GM10266 (cell line): ENCODE data around the gene EAPP.
"Not testable (repeated sequence)": the region's sequence is repeated elsewhere in the genome, so short reads cannot be mapped to it uniquely, and the experiment has no call there.

Experiments used
- DNase-seq: peaks from one replicate; pipeline ENCODE4 v3.0.0; 2012; ENCODE audit errors: extremely low spot score
- CTCF ChIP-seq: IDR thresholded peaks from 2 replicates; pipeline ENCODE4 v1.5.1; 2012; ENCODE audit warnings: mild to moderate bottlenecking, low read depth; ENCODE audit not compliant: control insufficient read depth, insufficient read depth; ENCODE audit errors: missing control alignments

The EAPP gene

GRCh38 chr14:34562776-34563150 lies 23.3 kb upstream of the EAPP start:
- DNase-seq = no peak
- no peak for TF ChIP-seq CTCF

DNA sequence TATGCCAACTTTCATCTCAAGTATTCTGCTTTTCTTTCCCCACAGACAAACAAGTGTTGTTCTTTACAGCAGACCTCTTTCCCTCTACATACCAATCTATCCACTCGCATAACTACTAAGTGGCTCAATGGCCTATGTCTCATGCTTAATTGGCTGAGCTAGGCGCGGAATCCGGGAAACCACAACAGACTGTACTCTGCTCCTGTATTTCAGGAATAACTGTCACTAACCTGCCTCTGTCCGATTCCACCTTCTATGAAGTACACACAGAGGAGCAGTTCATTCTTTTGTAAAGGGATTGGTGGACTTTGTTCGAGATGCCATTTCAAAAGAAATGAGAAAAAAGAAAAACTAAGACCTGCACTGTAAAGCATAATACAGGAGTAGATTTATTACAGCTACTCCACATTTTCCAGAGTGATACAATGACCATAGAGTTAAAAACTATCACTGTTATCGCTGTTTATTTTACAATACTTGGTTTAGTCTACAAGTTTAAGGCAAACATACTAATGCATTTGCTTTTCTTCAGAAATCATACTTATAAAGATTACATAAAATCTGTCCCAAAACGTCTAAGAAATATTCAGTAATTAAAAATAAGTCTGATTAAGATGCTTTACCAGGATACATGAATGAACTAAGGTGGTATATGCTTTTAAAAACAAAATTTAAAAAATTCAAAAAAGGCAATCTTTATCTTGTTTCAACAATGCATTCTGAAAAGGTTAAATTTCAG lies 22.7 kb upstream of the EAPP start:
- DNase-seq = not testable (repeated sequence)

DNA sequence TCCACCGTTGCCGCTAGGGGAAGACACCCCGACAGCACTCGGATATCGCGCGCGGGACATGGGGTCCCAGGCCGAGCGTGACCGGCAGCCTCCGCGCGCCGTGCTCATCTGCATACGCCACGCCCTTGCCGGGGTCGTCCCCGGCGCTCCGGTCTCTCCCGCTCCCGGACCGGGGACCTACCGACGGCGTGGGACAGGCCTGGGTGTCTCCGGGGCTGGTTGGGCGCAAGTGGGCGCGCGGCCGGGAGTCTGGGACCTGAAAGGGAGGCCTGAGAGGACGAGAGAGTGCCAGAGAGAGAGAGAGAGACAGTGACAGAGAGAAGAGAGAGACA lies 17.0 kb upstream of the EAPP start:
- not testable (repeated sequence) for DNase-seq

DNA sequence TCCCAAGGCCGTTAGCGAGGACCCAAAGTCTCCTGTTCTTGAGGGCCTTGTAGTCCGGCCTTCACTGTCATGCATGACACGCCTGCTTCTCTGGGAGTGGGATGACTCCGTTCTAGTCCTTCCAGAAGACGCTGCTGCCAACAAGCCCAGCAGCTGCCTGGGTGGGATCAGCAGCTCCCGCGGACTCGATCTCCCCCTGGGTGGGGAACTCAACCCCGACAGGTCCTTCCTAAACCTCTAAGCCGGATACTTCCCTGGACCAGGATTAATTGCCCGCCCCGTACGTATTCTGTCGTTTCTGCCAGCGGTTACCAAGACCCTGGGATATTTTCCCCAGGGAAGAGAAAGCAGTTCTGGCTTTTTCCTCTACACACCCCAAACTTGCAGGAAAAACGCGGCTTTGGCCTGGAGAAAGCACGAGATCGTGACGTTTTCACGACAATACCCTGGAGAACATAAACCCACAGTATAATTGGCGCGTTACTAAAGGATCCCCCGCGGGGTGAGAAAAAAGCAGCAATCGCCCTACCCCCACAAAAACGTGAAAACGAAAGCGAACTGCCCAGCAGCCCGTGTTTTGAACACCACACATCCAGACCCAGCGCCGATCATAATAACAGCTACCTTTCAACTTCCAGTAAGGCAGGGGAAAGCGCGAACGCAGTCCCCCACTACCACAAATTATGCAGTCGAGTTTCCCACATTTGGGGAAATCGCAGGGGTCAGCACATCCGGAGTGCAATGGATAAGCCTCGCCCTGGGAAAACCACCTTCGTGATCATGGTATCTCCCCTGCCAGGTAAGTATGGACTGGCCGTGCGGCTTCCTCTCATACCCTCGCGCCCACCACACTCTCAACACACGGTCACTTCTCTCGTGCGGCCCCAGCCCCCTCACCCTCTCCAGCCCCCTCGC lies 16.3 kb upstream of the EAPP start:
- not testable (repeated sequence) for DNase-seq

GRCh38 chr14:34554540-34555250 lies 15.2 kb upstream of the EAPP start:
- peak; percentile 27 for DNase-seq
- no peak for TF ChIP-seq CTCF

DNA sequence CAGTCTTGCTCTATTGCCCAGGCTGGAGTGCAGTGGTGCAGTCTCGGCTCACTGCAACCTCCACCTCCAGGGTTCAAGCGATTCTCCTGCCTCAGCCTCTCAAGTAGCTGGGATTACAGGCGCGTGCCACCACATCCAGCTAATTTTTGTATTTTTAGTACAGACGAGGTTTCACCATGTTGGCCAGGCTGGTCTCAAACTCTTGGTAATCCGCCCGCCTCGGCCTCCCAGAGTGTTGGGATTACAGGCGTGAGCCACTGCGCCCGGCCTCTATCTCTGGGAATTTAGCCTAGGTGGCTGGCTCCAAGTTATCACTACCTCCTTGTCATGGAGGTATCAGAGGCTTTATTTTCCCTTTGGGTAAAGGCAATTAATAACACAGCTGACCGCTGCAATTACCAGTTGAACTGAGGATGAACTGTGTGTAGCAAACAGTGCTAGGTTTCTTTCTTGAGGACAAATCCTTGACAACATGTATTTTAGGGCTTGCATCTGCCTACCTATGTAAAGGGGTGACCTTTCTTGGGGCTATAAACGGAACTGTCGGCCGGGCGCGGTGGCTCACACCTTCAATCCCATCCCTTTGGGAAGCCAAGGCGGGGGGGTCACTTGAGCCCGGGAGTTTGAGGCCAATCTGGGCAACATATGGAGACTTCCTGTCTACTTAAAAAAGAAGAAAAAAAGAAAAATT lies 9.9 kb upstream of the EAPP start:
- not testable (repeated sequence) for DNase-seq

- DNase-seq = no peak
- no peak for TF ChIP-seq CTCF
These were observed 9.0 kb upstream of the EAPP start for GRCh38 chr14:34548472-34548981.

- not testable (repeated sequence) for DNase-seq
These were observed 7.6 kb upstream of the EAPP start for GRCh38 chr14:34547136-34547520.

DNA sequence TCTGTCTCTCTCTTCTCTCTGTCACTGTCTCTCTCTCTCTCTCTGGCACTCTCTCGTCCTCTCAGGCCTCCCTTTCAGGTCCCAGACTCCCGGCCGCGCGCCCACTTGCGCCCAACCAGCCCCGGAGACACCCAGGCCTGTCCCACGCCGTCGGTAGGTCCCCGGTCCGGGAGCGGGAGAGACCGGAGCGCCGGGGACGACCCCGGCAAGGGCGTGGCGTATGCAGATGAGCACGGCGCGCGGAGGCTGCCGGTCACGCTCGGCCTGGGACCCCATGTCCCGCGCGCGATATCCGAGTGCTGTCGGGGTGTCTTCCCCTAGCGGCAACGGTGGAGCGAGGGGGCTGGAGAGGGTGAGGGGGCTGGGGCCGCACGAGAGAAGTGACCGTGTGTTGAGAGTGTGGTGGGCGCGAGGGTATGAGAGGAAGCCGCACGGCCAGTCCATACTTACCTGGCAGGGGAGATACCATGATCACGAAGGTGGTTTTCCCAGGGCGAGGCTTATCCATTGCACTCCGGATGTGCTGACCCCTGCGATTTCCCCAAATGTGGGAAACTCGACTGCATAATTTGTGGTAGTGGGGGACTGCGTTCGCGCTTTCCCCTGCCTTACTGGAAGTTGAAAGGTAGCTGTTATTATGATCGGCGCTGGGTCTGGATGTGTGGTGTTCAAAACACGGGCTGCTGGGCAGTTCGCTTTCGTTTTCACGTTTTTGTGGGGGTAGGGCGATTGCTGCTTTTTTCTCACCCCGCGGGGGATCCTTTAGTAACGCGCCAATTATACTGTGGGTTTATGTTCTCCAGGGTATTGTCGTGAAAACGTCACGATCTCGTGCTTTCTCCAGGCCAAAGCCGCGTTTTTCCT lies 7.0 kb upstream of the EAPP start:
- not testable (repeated sequence) for DNase-seq

GRCh38 chr14:34540181-34541059 lies 919 bp upstream of the EAPP start:
- not testable (repeated sequence) for DNase-seq
